ENCODE results near the gene FAM72D. TPM values are rescaled to one million over a fixed set of nuclear protein-coding genes. Genes with fewer than 3 reads are reported as not detected.
"Not testable (repeated sequence)": the region's sequence is repeated elsewhere in the genome, so short reads cannot be mapped to it uniquely, and the experiment has no call there.

The FAM72D gene
- total RNA-seq, 1 donor from 2014 or later, result not detected

GRCh38 chr1:145155421-145155820, 59.6 kb downstream of the FAM72D start:
- H3K36me3 ChIP-seq; H3K27ac ChIP-seq; H3K4me1 ChIP-seq; H3K27me3 ChIP-seq; DNase-seq (ENCODE audit: low spot score in 2 of 2); H3K9me3 ChIP-seq; H3K4me3 ChIP-seq; intact Hi-C loops (cut with DNase I): not testable (repeated sequence)

GRCh38 chr1:145155873-145156272, 60.1 kb downstream of the FAM72D start:
- DNase-seq (ENCODE audit: low spot score in 2 of 2); H3K27me3 ChIP-seq; H3K27ac ChIP-seq; H3K9me3 ChIP-seq; H3K36me3 ChIP-seq; H3K4me1 ChIP-seq; H3K4me3 ChIP-seq; intact Hi-C loops (cut with DNase I): not testable (repeated sequence)

GRCh38 chr1:145156891-145157610, 61.3 kb downstream of the FAM72D start:
- H3K27me3 ChIP-seq; DNase-seq (ENCODE audit: low spot score in 2 of 2); H3K9me3 ChIP-seq; H3K4me3 ChIP-seq; H3K4me1 ChIP-seq; intact Hi-C loops (cut with DNase I); H3K27ac ChIP-seq; H3K36me3 ChIP-seq: not testable (repeated sequence)

- DNase-seq (ENCODE audit: low spot score in 2 of 2); intact Hi-C loops (cut with DNase I); H3K9me3 ChIP-seq; H3K4me1 ChIP-seq; H3K27me3 ChIP-seq; H3K27ac ChIP-seq; H3K36me3 ChIP-seq; H3K4me3 ChIP-seq: not testable (repeated sequence)
Observed at GRCh38 chr1:145157715-145158114, 61.9 kb downstream of the FAM72D start.

- H3K36me3 ChIP-seq; DNase-seq (ENCODE audit: low spot score in 2 of 2); H3K4me3 ChIP-seq; H3K27ac ChIP-seq; intact Hi-C loops (cut with DNase I); H3K4me1 ChIP-seq; H3K27me3 ChIP-seq; H3K9me3 ChIP-seq: not testable (repeated sequence)
Observed at GRCh38 chr1:145161046-145161752, 65.4 kb downstream of the FAM72D start.

Other genes starting within 250 kb of the FAM72D start
- gene SRGAP2B, start 646 bp upstream of the FAM72D start, total RNA-seq, result 6.5 TPM
- not detected for gene PPIAL4D, start 146.2 kb downstream of the FAM72D start, total RNA-seq